NCI-H524 treated with DMSO at 0.1 percent for 48 hours (cell line): ENCODE data around the gene CACNA1D.

Experiments
- DNase-seq: peaks from one replicate; lab custom pipeline; 2025; lab: John Stamatoyannopoulos, UW

The CACNA1D gene

GRCh38 chr3:53495520-53496391 is 1.3 kb downstream of the CACNA1D start:
- DNase-seq: no peak

GRCh38 chr3:53496392-53496670 is 1.9 kb downstream of the CACNA1D start:
- DNase-seq: no peak

GRCh38 chr3:53496984-53497383 is 2.6 kb downstream of the CACNA1D start:
- DNase-seq: no peak

- no peak for DNase-seq
These were observed 4.6 kb downstream of the CACNA1D start for GRCh38 chr3:53498806-53499641.

GRCh38 chr3:53500165-53500777 is 5.9 kb downstream of the CACNA1D start:
- DNase-seq: no peak

DNA sequence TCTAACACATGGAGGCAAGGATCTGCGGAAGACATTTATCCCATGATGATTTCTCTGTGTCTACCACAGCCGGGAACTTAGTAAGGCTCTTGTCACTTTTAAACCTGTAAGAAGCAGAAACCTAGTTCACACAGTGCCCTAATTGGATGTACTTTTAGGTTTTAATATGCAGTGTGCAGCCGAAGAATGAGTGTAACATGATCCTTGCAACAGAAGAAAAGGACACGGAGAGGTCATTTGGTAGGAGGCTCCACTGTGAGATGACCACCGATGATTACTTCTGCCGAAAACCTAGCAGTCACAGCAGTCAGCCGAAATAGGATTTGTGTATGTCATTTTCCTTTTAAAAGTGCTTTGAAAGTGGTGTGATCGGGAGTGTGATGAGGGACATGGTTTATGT is 6.8 kb downstream of the CACNA1D start:
- no peak for DNase-seq

GRCh38 chr3:53502737-53503136 is 8.3 kb downstream of the CACNA1D start:
- DNase-seq: no peak

DNA sequence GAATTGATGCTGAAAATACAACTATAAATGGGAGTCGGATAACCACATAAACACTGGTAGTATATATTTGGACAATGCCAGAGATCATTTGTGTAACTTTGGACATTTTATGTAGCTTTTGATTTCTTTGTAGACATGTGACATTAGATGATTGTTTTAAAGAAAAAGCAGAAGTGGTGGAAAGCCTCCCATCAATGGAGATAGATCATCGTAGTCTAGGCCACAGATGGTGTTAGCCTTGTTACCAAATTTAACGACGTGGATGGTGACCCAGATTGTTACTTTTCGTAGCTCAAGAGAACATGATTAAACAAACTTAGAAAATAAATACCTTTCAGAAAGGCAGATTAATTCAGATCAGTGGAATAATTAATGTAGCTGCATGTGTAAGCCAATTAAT is 8.8 kb downstream of the CACNA1D start:
- no peak for DNase-seq

GRCh38 chr3:53506110-53506762 is 11.8 kb downstream of the CACNA1D start:
- no peak for DNase-seq

GRCh38 chr3:53506763-53507145 is 12.3 kb downstream of the CACNA1D start:
- DNase-seq: no peak

- DNase-seq: no peak
These were observed 15.1 kb downstream of the CACNA1D start for GRCh38 chr3:53509494-53509893.

DNA sequence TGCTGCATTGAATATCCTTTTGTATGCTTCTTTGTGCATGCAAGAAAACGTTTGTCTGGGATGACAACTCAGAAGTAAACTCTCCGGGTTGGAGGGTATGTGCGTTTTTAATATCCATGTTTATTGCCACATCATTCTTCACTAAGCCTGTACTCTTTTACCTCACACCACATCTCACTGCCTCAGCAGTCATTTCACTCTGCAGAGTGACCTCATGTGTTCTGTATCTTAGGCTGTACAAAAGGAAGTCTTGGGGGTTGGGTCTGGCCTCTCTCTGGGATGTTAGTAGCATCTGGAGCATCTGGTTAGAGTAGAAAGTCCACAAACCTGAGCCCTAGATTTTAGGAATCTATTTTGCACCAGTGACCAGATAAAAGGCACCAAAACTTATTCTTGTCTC is 16.1 kb downstream of the CACNA1D start:
- no peak for DNase-seq

- no peak for DNase-seq
These were observed 16.8 kb downstream of the CACNA1D start for GRCh38 chr3:53511246-53511645.

DNA sequence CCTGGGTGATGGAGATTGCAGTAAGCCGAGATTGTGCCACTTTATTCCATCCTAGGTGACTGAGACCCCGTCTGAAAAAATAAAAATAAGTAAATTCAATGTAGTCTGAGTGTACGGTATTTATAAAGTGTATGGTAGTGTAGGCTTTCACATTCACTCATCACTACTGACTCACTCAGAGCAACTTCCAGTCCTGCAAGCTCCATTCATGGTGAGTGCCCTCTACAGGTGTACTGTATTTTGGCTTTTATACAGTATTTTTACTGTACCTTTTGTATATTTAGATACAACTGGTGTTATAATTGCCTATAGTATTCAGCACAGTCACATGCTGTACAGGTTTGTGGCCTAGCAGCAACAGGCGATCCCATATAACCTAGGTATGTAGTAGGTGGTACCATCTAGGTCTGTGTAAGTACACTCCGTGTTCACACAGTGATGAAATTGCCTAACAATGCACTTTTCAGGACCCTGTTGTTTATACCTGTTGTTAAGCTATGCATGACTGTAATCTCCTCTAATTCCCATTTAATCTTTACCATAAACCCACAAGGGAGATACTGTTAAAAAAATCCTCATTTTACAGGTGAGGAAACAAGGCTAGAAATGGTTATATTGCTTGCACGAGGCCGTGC is 19.3 kb downstream of the CACNA1D start:
- DNase-seq: no peak

- no peak for DNase-seq
These were observed 21.9 kb downstream of the CACNA1D start for GRCh38 chr3:53516339-53516738.

DNA sequence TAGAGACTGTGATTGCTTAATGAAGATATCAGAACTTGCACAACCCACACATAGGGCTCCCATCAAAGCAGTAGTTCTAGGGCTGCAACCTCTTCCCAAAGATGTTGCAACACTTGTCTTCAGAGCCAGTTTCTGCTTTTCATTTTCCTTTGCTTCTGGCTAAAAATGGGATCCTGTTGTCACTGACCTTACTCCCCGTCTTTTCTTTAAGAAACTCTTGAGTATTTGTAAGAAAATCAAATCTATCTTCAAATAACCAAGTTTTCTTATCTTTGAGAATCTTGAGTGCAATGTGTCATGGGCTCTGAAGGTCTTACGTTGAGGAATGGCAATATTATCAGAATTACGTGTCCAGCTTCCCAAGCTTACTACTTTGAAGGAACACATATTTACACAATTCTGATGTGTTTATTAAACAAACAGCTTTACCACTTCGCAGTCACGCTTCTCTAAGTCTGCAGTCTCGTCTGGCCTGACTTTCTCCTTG is 24.1 kb downstream of the CACNA1D start:
- DNase-seq: no peak

- DNase-seq: no peak
These were observed 24.8 kb downstream of the CACNA1D start for GRCh38 chr3:53519065-53519709.

DNA sequence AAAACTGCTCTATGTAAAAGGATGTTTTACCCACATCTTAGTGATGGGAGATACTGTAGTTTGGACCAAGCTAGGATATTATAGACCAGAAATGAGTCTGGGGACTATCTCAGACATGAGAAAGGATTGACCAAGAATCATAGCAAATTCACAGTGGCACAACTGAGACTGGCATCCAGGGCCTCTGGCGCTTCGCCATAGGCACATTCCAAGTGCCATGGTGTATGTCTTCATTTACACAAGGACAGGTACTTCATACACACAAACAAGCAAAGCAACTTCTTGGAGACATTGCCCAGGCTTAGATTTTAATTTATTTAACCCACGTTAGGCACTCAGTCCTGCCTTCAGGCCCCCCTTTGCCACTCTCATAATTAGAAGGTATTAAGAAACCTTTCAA is 28.9 kb downstream of the CACNA1D start:
- no peak for DNase-seq

DNA sequence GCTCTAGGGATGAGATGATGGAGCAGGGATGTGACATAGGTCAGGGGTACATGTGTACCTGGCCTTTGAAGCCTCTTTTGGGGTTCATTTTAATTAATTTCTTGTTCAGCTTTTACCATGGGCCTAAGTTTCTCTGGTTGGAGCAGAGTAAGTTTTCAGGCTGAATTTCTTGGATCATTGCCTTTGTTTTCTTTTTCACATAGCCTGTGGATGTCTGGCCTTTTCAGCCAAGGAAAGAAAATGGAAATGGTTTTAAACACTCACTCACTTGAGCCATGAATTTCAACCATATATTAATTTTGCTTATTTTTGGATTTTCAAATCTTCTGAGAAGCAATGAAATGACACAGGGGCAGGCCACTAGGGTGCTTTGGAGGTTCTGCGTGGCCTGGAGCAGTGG is 30.2 kb downstream of the CACNA1D start:
- no peak for DNase-seq

GRCh38 chr3:53525765-53526703 is 31.6 kb downstream of the CACNA1D start:
- no peak for DNase-seq
